GOT3 (cell line): ENCODE measurements around the gene LRP2BP.

Experiments
- DNase-seq: peaks from one replicate; lab custom pipeline; 2025; ENCODE audit warnings: mixed read lengths; lab: John Stamatoyannopoulos, UW

The LRP2BP gene

GRCh38 chr4:185395238-185395955 is at the start of gene LRP2BP:
TSS of gene LRP2BP (minus strand) at chr4:185395924. CDS start at chr4:185378186, 17,738 bp downstream.
- no peak for DNase-seq

GRCh38 chr4:185445209-185445608 is 49.5 kb upstream of the LRP2BP start:
- no peak for DNase-seq

- no peak for DNase-seq
These were observed 45.8 kb upstream of the LRP2BP start for GRCh38 chr4:185441479-185441878.

GRCh38 chr4:185437809-185438208 is 42.1 kb upstream of the LRP2BP start:
- DNase-seq: no peak

- DNase-seq: no peak
These were observed 39.7 kb upstream of the LRP2BP start for GRCh38 chr4:185435466-185435865.

GRCh38 chr4:185429660-185430059 is 33.9 kb upstream of the LRP2BP start:
- no peak for DNase-seq

- no peak for DNase-seq
These were observed 31.4 kb upstream of the LRP2BP start for GRCh38 chr4:185426960-185427688.

GRCh38 chr4:185425647-185426352 is 30.1 kb upstream of the LRP2BP start, which contains the start of gene UFSP2:
TSS of gene UFSP2 (minus strand) at chr4:185425964. CDS start at chr4:185425868, 96 bp downstream.
- DNase-seq: peak; percentile 59

- no peak for DNase-seq
These were observed 29.4 kb upstream of the LRP2BP start for GRCh38 chr4:185424905-185425646.

- DNase-seq: no peak
These were observed 25.8 kb upstream of the LRP2BP start for GRCh38 chr4:185421366-185422124.

GRCh38 chr4:185416955-185417354 is 21.2 kb upstream of the LRP2BP start:
- no peak for DNase-seq

GRCh38 chr4:185412412-185412811 is 16.7 kb upstream of the LRP2BP start:
- DNase-seq: no peak

- no peak for DNase-seq
These were observed 16.1 kb upstream of the LRP2BP start for GRCh38 chr4:185411849-185412248.

- no peak for DNase-seq
These were observed 12.7 kb upstream of the LRP2BP start for GRCh38 chr4:185408432-185408831.

GRCh38 chr4:185405296-185405999 is 9.7 kb upstream of the LRP2BP start:
- no peak for DNase-seq

- no peak for DNase-seq
These were observed 8.3 kb upstream of the LRP2BP start for GRCh38 chr4:185404031-185404430.

GRCh38 chr4:185399466-185399865 is 3.7 kb upstream of the LRP2BP start:
- DNase-seq: no peak

GRCh38 chr4:185398618-185399017 is 2.9 kb upstream of the LRP2BP start:
- DNase-seq: no peak

GRCh38 chr4:185396724-185397385 is 1.1 kb upstream of the LRP2BP start, which contains the start of gene ANKRD37:
TSS of gene ANKRD37 (plus strand) at chr4:185396841. CDS start at chr4:185396924, 83 bp downstream.
- no peak for DNase-seq
